Natural killer cell treated with Interleukin-12 subunit alpha and Interleukin-12 subunit beta and Interleukin-15 and Interleukin-18, amount 100 ng/mL, for 72 hours (primary cell): ENCODE results near the gene IPCEF1. TPM values are rescaled to one million over a fixed set of nuclear protein-coding genes. Genes with fewer than 3 reads are reported as not detected.

Experiments
- ATAC-seq, 2 donors: fragments of 150-1000 bp; cut with Tn5 transposase in 1 of 2; sonication (Bioruptor Pico), chemical (Tn5 transposase) in 1 of 2; 2 replicates each; pipeline ENCODE4 v1.10.0; 2021
- DNase-seq: peaks from one replicate; pipeline ENCODE4 v3.0.0; 2022; ENCODE audit warnings: low spot score
- H3K27ac Mint-ChIP-seq, 2 donors: 1 replicate in 1 of 2; 2 replicates in 1 of 2; pipeline ENCODE4 v1.8.0; 2022; ENCODE audit warnings: mixed read lengths in 2 of 2, mild to moderate bottlenecking in 1 of 2, moderate library complexity in 1 of 2
- H3K27me3 Mint-ChIP-seq, 2 donors: 1 replicate in 1 of 2; 2 replicates in 1 of 2; pipeline ENCODE4 v1.8.0; 2022; ENCODE audit warnings: mixed read lengths in 2 of 2
- H3K36me3 Mint-ChIP-seq: one replicate; pipeline ENCODE4 v1.8.0; 2022; ENCODE audit warnings: mixed read lengths
- H3K4me1 Mint-ChIP-seq, 2 donors: 1 replicate in 1 of 2; 2 replicates in 1 of 2; pipeline ENCODE4 v1.8.0; 2022; ENCODE audit warnings: low read depth in 2 of 2, mixed read lengths in 2 of 2, mild to moderate bottlenecking in 1 of 2
- H3K4me3 Mint-ChIP-seq: one replicate; pipeline ENCODE4 v1.8.0; 2022; ENCODE audit warnings: mixed read lengths
- H3K9me3 Mint-ChIP-seq: 2 replicates; pipeline ENCODE4 v1.8.0; 2022; ENCODE audit warnings: mixed read lengths
- total RNA-seq, 2 donors: library from RNA; stranded (reverse); gene quantifications; one replicate each; pipeline ENCODE4 v1.2.3, GENCODE V29; 2022

Gene IPCEF1
- total RNA-seq, 2 donors from 2014 or later: 29.6 to 45.9 TPM

DNA sequence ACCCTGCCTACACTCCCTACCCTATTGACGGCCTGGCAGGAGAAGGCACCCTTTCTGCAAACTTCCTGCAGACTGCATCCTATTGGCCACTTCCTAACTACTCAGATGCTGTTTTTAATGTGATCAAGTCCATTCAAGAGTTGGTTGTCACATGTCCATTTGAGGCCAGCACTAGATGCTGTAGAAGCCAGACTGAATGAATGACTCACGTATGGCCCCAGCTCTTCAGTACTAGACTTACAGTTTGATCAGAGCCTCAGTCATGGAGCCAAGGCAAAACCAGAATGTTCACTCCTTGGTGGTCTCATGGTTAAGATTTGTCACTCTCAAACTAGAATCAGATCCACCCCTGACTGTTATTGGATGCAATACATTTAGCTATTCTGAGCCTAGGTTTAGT is 215.9 kb downstream of the IPCEF1 start:
- ATAC-seq (no peak), DNase-seq (no peak)
- Mint-ChIP-seq H3K9me3 (no peaks in the 10 kb centered on the region), H3K27me3 (peaks cover 6 to 28% of the 10 kb centered on the region in 2 donors), H3K4me3 (no peak overlapping the region), H3K4me1 (peaks cover 0 to 6% of the 10 kb centered on the region in 2 donors), H3K36me3 (no peaks in the 10 kb centered on the region), H3K27ac (no peak overlapping the region)

DNA sequence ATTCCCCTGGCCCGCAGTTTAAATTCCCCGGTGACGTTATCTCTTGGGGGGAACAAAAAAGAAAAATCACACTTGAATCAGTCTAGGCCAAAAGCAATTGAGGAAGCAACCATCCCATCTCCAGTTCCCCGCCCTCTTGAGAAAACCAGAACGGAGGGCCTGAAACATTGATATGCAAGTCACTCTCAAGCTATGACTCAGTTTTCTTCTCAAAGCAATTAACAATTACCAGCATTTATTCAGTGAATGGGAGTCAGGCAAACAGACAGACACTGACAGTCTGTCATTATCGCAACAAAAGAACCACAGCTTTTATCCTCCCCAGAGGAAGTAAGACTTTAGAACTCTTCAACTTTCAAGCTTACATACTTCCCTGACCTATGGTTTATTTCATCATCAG is 216.7 kb downstream of the IPCEF1 start:
- no peaks in the 10 kb centered on the region for H3K36me3 Mint-ChIP-seq
- no peak for DNase-seq
- peaks cover 6 to 21% of the 10 kb centered on the region in 2 donors for H3K27me3 Mint-ChIP-seq
- peaks cover 0 to 6% of the 10 kb centered on the region in 2 donors for H3K4me1 Mint-ChIP-seq
- H3K9me3 Mint-ChIP-seq: no peaks in the 10 kb centered on the region
- no peak overlapping the region for H3K4me3 Mint-ChIP-seq
- H3K27ac Mint-ChIP-seq: no peak overlapping the region
- ATAC-seq: no peak

DNA sequence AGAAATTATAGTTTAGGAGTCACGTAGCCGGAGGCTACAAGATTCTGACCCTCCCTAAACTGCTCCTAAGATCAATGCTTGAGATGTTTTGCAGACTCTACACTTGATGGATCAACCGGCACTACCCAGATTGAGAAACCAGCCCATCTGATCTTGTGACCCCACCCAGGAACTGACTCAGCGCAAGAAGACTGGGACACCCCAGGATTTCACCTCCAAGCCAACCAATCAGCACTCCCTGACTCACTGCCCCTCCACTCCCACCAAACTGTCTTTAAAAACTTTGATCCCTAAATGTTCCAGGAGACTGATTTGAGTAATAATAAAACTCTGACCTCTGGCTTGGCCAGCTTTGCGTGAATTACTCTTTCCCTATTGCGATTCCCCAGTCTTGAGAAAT is 217.8 kb downstream of the IPCEF1 start:
- H3K27ac Mint-ChIP-seq: no peak overlapping the region
- H3K36me3 Mint-ChIP-seq: no peaks in the 10 kb centered on the region
- no peak for DNase-seq
- peaks cover 0 to 6% of the 10 kb centered on the region in 2 donors for H3K4me1 Mint-ChIP-seq
- peaks cover 7 to 18% of the 10 kb centered on the region in 2 donors for H3K27me3 Mint-ChIP-seq
- ATAC-seq: peak; percentile 50 to 67
- H3K9me3 Mint-ChIP-seq: no peaks in the 10 kb centered on the region
- H3K4me3 Mint-ChIP-seq: no peak overlapping the region

DNA sequence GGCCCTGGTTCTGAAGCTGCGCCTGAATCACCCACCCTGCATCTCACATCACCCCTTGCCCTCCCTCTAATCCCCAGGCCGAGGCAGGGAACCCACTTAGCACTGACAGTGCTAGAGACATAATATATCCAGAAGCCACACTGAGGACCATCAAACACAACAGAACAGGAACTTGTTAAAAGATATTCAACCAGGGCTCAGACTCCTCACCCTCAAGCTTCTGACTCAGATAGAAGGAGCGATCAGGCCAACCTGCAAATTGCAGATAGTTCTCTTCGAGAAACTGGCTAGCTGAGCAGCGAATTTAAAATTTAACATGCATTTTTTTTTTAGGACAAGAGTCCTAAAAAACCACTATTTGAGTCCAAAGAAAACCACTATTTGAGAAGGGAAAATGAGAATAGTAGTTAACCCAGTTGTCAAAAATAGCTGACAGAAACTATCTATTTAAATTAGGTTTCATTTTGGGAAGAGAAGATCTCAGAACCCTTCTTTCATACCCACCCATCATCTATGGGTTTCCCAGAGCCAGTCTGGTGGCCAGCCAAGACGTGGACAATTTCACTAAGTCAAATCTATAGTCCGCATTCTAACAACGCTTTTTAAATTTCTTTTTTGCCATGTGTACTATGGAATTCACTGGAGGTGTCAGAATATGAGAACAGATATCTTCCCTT is 222.0 kb downstream of the IPCEF1 start:
- no peaks in the 10 kb centered on the region for H3K36me3 Mint-ChIP-seq
- ATAC-seq: peak in 1 of 2 donors; percentile 28
- H3K4me3 Mint-ChIP-seq: no peak overlapping the region
- no peak overlapping the region for H3K27ac Mint-ChIP-seq
- peaks cover 0 to 6% of the 10 kb centered on the region in 2 donors for H3K4me1 Mint-ChIP-seq
- no peaks in the 10 kb centered on the region for H3K9me3 Mint-ChIP-seq
- H3K27me3 Mint-ChIP-seq: peaks cover 6 to 15% of the 10 kb centered on the region in 2 donors
- DNase-seq: no peak

DNA sequence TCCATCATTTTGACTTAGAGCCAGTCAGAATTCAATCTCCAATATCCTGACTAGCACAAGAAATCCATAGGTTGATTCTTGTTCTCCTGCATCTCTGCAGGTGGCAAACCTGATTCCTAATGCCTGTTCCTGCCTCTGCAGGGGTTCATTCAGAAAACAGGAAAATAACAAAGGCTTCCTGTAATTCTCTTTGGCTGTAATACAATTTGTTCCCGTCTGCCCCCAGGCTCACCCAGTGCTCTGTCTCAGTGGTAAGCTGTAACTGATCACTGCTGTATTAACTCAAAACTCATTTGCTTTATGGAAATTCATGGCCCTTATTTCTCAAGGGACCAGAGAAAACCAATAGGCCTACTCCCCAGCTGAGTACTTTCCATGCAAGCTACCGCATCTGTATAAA is 228.9 kb downstream of the IPCEF1 start:
- no peak overlapping the region for H3K27ac Mint-ChIP-seq
- H3K9me3 Mint-ChIP-seq: no peaks in the 10 kb centered on the region
- H3K4me1 Mint-ChIP-seq: peaks cover 10 to 11% of the 10 kb centered on the region in 2 donors
- peaks cover 5 to 16% of the 10 kb centered on the region in 2 donors for H3K27me3 Mint-ChIP-seq
- H3K4me3 Mint-ChIP-seq: no peak overlapping the region
- H3K36me3 Mint-ChIP-seq: no peaks in the 10 kb centered on the region
- no peak for ATAC-seq
- no peak for DNase-seq

GRCh38 chr6:154125421-154125820 is 231.2 kb downstream of the IPCEF1 start:
- DNase-seq (no peak), ATAC-seq (no peak)
- H3K4me1 Mint-ChIP-seq: peaks cover 10 to 11% of the 10 kb centered on the region in 2 donors
- H3K27ac Mint-ChIP-seq: peak overlapping the region in 1 of 2 donors; percentile 83
- peaks cover 8 to 9% of the 10 kb centered on the region in 2 donors for H3K27me3 Mint-ChIP-seq
- no peaks in the 10 kb centered on the region for H3K9me3 Mint-ChIP-seq
- no peaks in the 10 kb centered on the region for H3K36me3 Mint-ChIP-seq
- H3K4me3 Mint-ChIP-seq: no peak overlapping the region

DNA sequence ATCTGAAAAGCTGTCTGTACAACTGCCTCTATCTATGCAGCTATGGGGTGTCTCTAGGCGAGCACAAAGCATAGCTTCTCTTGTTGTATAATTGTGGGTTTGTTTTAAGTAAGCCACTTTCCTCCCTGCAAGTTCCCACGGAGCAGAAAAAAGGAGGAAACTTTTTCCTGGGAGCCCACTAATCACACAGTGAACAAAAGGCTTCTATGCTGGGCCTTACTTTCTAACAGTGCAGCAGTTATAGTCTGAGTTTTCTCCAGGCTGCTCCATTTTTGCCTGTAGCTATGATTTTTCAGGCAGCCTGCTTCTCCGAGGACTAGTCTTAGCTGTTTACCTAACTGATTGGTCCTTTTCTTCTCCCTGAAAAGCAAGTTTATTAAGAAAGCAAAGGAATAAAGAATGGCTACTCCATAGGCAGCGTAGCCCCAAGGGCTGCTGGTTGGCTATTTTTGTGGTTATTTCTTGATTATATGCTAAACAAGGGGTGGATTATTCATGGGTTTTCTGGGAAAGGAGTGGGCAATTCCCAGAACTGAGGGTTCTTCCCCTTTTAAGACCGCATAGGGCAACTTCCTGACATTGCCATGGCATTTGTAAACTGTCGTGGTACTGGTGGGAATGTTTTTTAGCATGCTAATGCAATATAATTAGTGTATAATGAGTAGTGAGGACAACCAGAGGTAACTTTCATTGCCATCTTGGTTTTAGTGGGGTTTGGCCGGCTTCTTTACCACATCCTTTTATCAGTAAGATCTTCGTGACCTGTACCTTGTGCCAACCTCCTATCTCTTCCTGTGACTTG is 233.2 kb downstream of the IPCEF1 start:
- Mint-ChIP-seq H3K9me3 (no peaks in the 10 kb centered on the region), H3K4me3 (no peak overlapping the region), H3K4me1 (peaks cover 10 to 11% of the 10 kb centered on the region in 2 donors), H3K36me3 (no peaks in the 10 kb centered on the region), H3K27me3 (peaks cover 8 to 21% of the 10 kb centered on the region in 2 donors), H3K27ac (peak overlapping the region in 1 of 2 donors; percentile 11)
- no peak for ATAC-seq
- DNase-seq: no peak

DNA sequence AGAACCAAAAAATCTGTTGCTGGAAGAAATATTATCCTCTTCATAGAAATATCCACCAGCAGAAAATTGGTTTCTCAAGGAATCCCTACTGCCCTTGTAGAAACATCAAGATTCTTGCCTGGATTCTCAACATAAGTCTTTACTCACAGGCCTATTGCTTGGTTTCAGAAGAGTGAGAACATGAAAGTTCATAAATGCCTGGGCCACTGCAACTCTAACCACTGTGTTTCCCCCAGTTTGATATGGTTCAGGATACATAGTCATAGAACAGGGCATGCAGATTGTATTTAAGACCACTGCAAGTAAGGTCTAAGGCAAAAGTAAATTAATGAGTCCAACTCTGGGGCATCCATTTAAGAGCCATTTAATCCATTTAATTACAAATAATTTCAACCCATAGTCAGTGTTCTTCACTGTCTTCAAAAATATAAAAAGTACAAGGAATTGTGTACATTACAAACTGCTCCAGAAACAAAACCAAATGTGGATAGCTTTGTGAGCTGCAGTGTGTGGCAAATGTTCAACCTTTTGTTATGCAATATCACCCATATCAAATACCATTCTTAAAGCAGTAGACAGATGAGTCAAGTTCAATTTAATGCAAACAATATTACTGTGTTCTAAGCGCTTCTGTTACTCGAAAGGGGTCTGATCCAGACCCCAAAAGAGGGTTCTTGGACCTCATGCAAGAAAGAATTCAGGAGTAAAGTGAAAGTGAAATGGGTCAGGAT is 234.2 kb downstream of the IPCEF1 start:
- DNase-seq: no peak
- ATAC-seq: no peak
- Mint-ChIP-seq H3K9me3 (no peaks in the 10 kb centered on the region), H3K4me1 (peaks cover 10 to 11% of the 10 kb centered on the region in 2 donors), H3K27ac (no peak overlapping the region), H3K36me3 (no peaks in the 10 kb centered on the region), H3K4me3 (no peak overlapping the region), H3K27me3 (peaks cover 10 to 21% of the 10 kb centered on the region in 2 donors)

GRCh38 chr6:154117485-154117884 is 239.1 kb downstream of the IPCEF1 start:
- DNase-seq: no peak
- H3K4me3 Mint-ChIP-seq: no peak overlapping the region
- no peaks in the 10 kb centered on the region for H3K4me1 Mint-ChIP-seq
- H3K9me3 Mint-ChIP-seq: no peaks in the 10 kb centered on the region
- H3K27ac Mint-ChIP-seq: no peak overlapping the region
- H3K36me3 Mint-ChIP-seq: no peaks in the 10 kb centered on the region
- H3K27me3 Mint-ChIP-seq: peaks cover 10 to 21% of the 10 kb centered on the region in 2 donors
- ATAC-seq: no peak

- H3K9me3 Mint-ChIP-seq: no peaks in the 10 kb centered on the region
- ATAC-seq: no peak
- no peak overlapping the region for H3K27ac Mint-ChIP-seq
- no peaks in the 10 kb centered on the region for H3K36me3 Mint-ChIP-seq
- H3K4me3 Mint-ChIP-seq: no peak overlapping the region
- H3K27me3 Mint-ChIP-seq: peaks cover 7 to 12% of the 10 kb centered on the region in 2 donors
- peaks cover 0 to 2% of the 10 kb centered on the region in 2 donors for H3K4me1 Mint-ChIP-seq
- no peak for DNase-seq
Measured at GRCh38 chr6:154113392-154113791, 243.2 kb downstream of the IPCEF1 start.

DNA sequence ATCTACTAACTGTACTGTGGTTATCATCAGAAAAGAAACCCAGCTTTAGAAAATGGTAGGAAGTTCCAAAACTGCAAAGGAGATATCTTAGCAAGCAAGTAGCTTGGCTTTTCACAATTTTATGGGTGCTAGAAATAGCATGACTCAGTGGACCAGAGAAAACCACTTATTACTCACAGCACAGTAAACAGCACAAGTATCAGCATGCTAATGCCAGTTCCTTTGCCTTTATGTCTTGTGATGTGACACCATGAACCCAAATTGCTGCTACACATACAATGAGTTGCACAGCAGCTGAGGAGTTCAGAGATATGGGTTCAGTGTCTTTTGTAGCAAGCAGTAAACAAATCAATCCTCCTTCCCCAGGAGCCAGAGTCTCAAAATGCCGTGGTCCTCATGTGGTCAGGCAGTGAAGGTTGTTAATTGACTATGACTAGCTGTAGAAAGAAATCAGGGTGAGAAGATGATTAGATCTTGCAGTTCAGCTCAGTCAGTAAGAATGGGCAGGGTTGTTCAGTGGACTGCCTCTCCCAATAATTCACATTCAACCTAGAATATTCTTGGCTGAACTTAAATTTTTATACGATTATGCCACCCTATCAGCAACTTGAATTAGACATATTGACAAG is 244.3 kb downstream of the IPCEF1 start:
- ATAC-seq: peak; percentile 57 to 75
- Mint-ChIP-seq H3K4me3 (no peak overlapping the region), H3K27ac (no peak overlapping the region), H3K36me3 (no peaks in the 10 kb centered on the region), H3K27me3 (peaks cover 5 to 9% of the 10 kb centered on the region in 2 donors), H3K9me3 (no peaks in the 10 kb centered on the region), H3K4me1 (peaks cover 0 to 2% of the 10 kb centered on the region in 2 donors)
- no peak for DNase-seq

DNA sequence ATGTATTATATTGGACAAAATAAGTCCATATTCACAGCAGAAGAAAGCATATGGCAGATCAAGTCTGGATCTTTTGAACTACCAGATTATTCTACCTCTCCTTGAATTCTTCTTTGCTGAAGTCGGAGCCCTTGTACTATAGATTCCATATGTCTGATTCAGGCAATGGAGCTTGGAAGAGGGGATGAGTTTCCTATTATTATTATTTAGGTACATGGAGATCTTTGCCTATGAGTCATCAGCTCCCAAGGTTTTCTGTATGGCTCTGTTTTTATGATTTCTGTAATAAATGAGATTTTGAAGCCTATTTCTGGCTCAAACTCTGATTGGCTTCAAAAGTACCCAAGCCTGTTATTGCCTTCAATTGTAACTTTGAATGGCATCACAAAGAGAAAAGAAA is 245.6 kb downstream of the IPCEF1 start:
- Mint-ChIP-seq H3K4me1 (peaks cover 0 to 2% of the 10 kb centered on the region in 2 donors), H3K36me3 (no peaks in the 10 kb centered on the region), H3K4me3 (no peak overlapping the region), H3K9me3 (no peaks in the 10 kb centered on the region), H3K27me3 (peaks cover 0 to 8% of the 10 kb centered on the region in 2 donors), H3K27ac (no peak overlapping the region)
- DNase-seq (no peak), ATAC-seq (no peak)

- Mint-ChIP-seq H3K4me1 (no peaks in the 10 kb centered on the region), H3K36me3 (no peaks in the 10 kb centered on the region), H3K27ac (no peak overlapping the region), H3K9me3 (no peaks in the 10 kb centered on the region), H3K4me3 (no peak overlapping the region), H3K27me3 (peaks cover 7 to 15% of the 10 kb centered on the region in 2 donors)
- no peak for ATAC-seq
- DNase-seq: no peak
Measured at GRCh38 chr6:154106251-154106650, 250.4 kb downstream of the IPCEF1 start.
